Astrocyte (in vitro differentiated cells and primary cell): ENCODE data around the gene FAM53C. TPM values are rescaled to one million over a fixed set of nuclear protein-coding genes. Genes with fewer than 3 reads are reported as not detected.
A peak's percentile ranks its signal among the peaks of the same experiment; 100 is the strongest.

Experiments used
- DNase-seq: peaks from one replicate; pipeline ENCODE4 v3.0.0-alpha.2; 2010; ENCODE audit warnings: low read depth
- FAIRE-seq: peaks from 2 replicates; lab custom pipeline; 2011; peaks lifted over from hg19 to GRCh38; lab: Jason Lieb, UNC
- H2AFZ ChIP-seq: 2 replicates; pipeline ENCODE4 v1.6.0; 2012; ENCODE audit warnings: low read depth, low read length, inconsistent platforms
- H3K27ac ChIP-seq: 2 replicates; pipeline ENCODE4 v1.5.1; 2011; ENCODE audit warnings: low read depth, low read length, inconsistent platforms
- H3K27me3 ChIP-seq: 2 replicates; pipeline ENCODE4 v1.6.0; 2011; ENCODE audit warnings: low read length, inconsistent platforms; ENCODE audit not compliant: insufficient read depth
- H3K36me3 ChIP-seq: 2 replicates; pipeline ENCODE4 v1.5.1; 2011; ENCODE audit warnings: low read length, inconsistent platforms; ENCODE audit not compliant: insufficient read depth
- H3K4me1 ChIP-seq: 2 replicates; pipeline ENCODE4 v1.5.1; 2011; ENCODE audit warnings: low read length, inconsistent platforms; ENCODE audit not compliant: insufficient read depth
- H3K4me2 ChIP-seq: 2 replicates; pipeline ENCODE4 v1.6.0; 2012; ENCODE audit warnings: low read length, inconsistent platforms
- H3K4me3 ChIP-seq: 2 replicates; pipeline ENCODE4 v1.5.1; 2011; ENCODE audit warnings: low read depth, mild to moderate bottlenecking, low read length, inconsistent platforms; ENCODE audit not compliant: insufficient read depth
- H3K79me2 ChIP-seq: 2 replicates; pipeline ENCODE4 v1.6.0; 2012; ENCODE audit warnings: mild to moderate bottlenecking, low read length, inconsistent platforms; ENCODE audit not compliant: insufficient read depth
- H3K9ac ChIP-seq: 2 replicates; pipeline ENCODE4 v1.6.0; 2012; ENCODE audit warnings: mild to moderate bottlenecking, low read length, inconsistent platforms
- H3K9me3 ChIP-seq: 2 replicates; pipeline ENCODE4 v1.5.1; 2012; ENCODE audit warnings: low read depth, mild to moderate bottlenecking, low read length, inconsistent platforms; ENCODE audit not compliant: insufficient read depth
- H4K20me1 ChIP-seq: 2 replicates; pipeline ENCODE4 v1.6.0; 2012; ENCODE audit warnings: low read length, inconsistent platforms; ENCODE audit not compliant: insufficient read depth
- H3K27ac Mint-ChIP-seq: one replicate; pipeline ENCODE4 v1.8.0; 2021; ENCODE audit warnings: mild to moderate bottlenecking, mixed read lengths; ENCODE audit not compliant: unreplicated experiment
- H3K27me3 Mint-ChIP-seq: one replicate; pipeline ENCODE4 v1.8.0; 2021; ENCODE audit warnings: low read depth, mixed read lengths; ENCODE audit not compliant: unreplicated experiment
- H3K36me3 Mint-ChIP-seq: one replicate; pipeline ENCODE4 v1.8.0; 2021; ENCODE audit warnings: low read depth, mixed read lengths; ENCODE audit not compliant: unreplicated experiment
- H3K4me1 Mint-ChIP-seq: one replicate; pipeline ENCODE4 v1.8.0; 2021; ENCODE audit warnings: low read depth, mixed read lengths; ENCODE audit not compliant: unreplicated experiment
- H3K4me3 Mint-ChIP-seq: one replicate; pipeline ENCODE4 v1.8.0; 2021; ENCODE audit warnings: mild to moderate bottlenecking, moderate library complexity, mixed read lengths; ENCODE audit not compliant: unreplicated experiment
- H3K9me3 Mint-ChIP-seq: one replicate; pipeline ENCODE4 v1.8.0; 2021; ENCODE audit warnings: mild to moderate bottlenecking, mixed read lengths; ENCODE audit not compliant: unreplicated experiment
- EZH2 ChIP-seq: IDR thresholded peaks from 2 replicates; pipeline ENCODE4 v1.6.1; 2012; ENCODE audit warnings: mild to moderate bottlenecking, low read length, inconsistent platforms; ENCODE audit not compliant: insufficient read depth
- total RNA-seq: library from RNA; stranded (reverse); gene quantifications from 2 replicates; pipeline ENCODE4 v1.2.1, GENCODE V29; 2021
- TF ChIP-seq, protein P1 (sequence below): IDR thresholded peaks from 2 replicates; pipeline ENCODE4 v1.5.1; 2011; ENCODE audit warnings: low read depth, mild to moderate bottlenecking, inconsistent platforms, low read length, moderate library complexity; ENCODE audit not compliant: insufficient read depth

The FAM53C gene
- total RNA-seq, 1 donor from 2014 or later: 46.6 TPM

- Mint-ChIP-seq H3K27ac (peak overlapping the region; percentile 13), H3K4me1 (peaks cover 18% of the 10 kb centered on the region)
- TF ChIP-seq, protein P1, sequence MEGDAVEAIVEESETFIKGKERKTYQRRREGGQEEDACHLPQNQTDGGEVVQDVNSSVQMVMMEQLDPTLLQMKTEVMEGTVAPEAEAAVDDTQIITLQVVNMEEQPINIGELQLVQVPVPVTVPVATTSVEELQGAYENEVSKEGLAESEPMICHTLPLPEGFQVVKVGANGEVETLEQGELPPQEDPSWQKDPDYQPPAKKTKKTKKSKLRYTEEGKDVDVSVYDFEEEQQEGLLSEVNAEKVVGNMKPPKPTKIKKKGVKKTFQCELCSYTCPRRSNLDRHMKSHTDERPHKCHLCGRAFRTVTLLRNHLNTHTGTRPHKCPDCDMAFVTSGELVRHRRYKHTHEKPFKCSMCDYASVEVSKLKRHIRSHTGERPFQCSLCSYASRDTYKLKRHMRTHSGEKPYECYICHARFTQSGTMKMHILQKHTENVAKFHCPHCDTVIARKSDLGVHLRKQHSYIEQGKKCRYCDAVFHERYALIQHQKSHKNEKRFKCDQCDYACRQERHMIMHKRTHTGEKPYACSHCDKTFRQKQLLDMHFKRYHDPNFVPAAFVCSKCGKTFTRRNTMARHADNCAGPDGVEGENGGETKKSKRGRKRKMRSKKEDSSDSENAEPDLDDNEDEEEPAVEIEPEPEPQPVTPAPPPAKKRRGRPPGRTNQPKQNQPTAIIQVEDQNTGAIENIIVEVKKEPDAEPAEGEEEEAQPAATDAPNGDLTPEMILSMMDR: no peak
- no peak for TF ChIP-seq EZH2
These were observed 11.9 kb downstream of the FAM53C start for GRCh38 chr5:138349852-138350562.

DNA sequence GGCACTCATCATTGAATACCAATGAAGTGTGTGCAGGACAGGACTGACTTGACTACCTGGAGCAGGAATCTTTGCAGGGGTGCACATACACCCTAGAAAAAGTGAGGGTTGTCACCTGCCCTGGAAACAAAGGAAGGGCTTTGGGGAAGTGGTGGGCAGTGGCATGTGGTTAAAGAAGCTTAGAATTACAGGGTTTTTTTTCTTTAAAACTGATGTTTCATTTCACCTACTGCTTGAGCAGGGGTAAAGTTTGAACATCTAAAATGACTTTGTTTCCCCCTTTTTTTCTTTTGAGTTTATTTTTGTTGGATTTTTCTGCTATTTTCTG is 12.5 kb downstream of the FAM53C start:
- peaks cover 38% of the 10 kb centered on the region for H3K79me2 ChIP-seq
- DNase-seq (no peak), FAIRE-seq (no peak)
- Mint-ChIP-seq H3K4me1 (peaks cover 21% of the 10 kb centered on the region), H3K27ac (no peak overlapping the region), H3K9me3 (peaks cover 2% of the 10 kb centered on the region), H3K36me3 (peaks cover 39% of the 10 kb centered on the region), H3K27me3 (no peaks in the 10 kb centered on the region), H3K4me3 (peak overlapping the region; percentile 42)
- TF ChIP-seq EZH2: no peak
- TF ChIP-seq, protein P1: no peak
- H3K27ac ChIP-seq: no peak overlapping the region
- peaks cover 55% of the 10 kb centered on the region for H4K20me1 ChIP-seq
- no peak overlapping the region for H2AFZ ChIP-seq
- H3K9me3 ChIP-seq: peaks cover 4% of the 10 kb centered on the region
- no peaks in the 10 kb centered on the region for H3K27me3 ChIP-seq
- peaks cover 14% of the 10 kb centered on the region for H3K36me3 ChIP-seq
- no peak overlapping the region for H3K4me3 ChIP-seq
- peaks cover 29% of the 10 kb centered on the region for H3K4me1 ChIP-seq
- H3K9ac ChIP-seq: no peak overlapping the region
- H3K4me2 ChIP-seq: peak overlapping the region; percentile 17

More at GRCh38 chr5:138349852-138350562, 11.9 kb downstream of the FAM53C start:
- H3K9me3 ChIP-seq: peaks cover 4% of the 10 kb centered on the region
- H3K27me3 ChIP-seq: no peaks in the 10 kb centered on the region
- H3K27me3 Mint-ChIP-seq: no peaks in the 10 kb centered on the region
- peaks cover 16% of the 10 kb centered on the region for H3K36me3 ChIP-seq
- H3K9me3 Mint-ChIP-seq: peaks cover 2% of the 10 kb centered on the region
- peak overlapping the region; percentile 47 for H3K4me3 Mint-ChIP-seq
- H3K79me2 ChIP-seq: peaks cover 32% of the 10 kb centered on the region
- DNase-seq (peak; percentile 60), FAIRE-seq (no peak)
- no peak overlapping the region for H2AFZ ChIP-seq
- H3K36me3 Mint-ChIP-seq: peaks cover 39% of the 10 kb centered on the region
- no peak overlapping the region for H3K27ac ChIP-seq
- H3K4me3 ChIP-seq: no peak overlapping the region
- H3K4me2 ChIP-seq: peak overlapping the region; percentile 17
- H3K4me1 ChIP-seq: peaks cover 26% of the 10 kb centered on the region
- no peak overlapping the region for H3K9ac ChIP-seq
- H4K20me1 ChIP-seq: peaks cover 51% of the 10 kb centered on the region

GRCh38 chr5:138351056-138351455 is 13.0 kb downstream of the FAM53C start:
- no peak for FAIRE-seq
- Mint-ChIP-seq H3K9me3 (peaks cover 2% of the 10 kb centered on the region), H3K4me3 (peak overlapping the region; percentile 41), H3K4me1 (peaks cover 23% of the 10 kb centered on the region), H3K27ac (no peak overlapping the region), H3K36me3 (peaks cover 34% of the 10 kb centered on the region), H3K27me3 (no peaks in the 10 kb centered on the region)
- H2AFZ ChIP-seq: no peak overlapping the region
- H3K9me3 ChIP-seq: peaks cover 4% of the 10 kb centered on the region
- peaks cover 54% of the 10 kb centered on the region for H4K20me1 ChIP-seq
- H3K27ac ChIP-seq: peak overlapping the region; percentile 2
- H3K4me3 ChIP-seq: peak overlapping the region; percentile 4
- peak; percentile 80 for DNase-seq
- H3K4me1 ChIP-seq: peaks cover 29% of the 10 kb centered on the region
- H3K4me2 ChIP-seq: peak overlapping the region; percentile 30
- H3K9ac ChIP-seq: no peak overlapping the region
- no peaks in the 10 kb centered on the region for H3K27me3 ChIP-seq
- no peak for TF ChIP-seq EZH2
- TF ChIP-seq, protein P1: no peak
- peaks cover 8% of the 10 kb centered on the region for H3K36me3 ChIP-seq
- peaks cover 43% of the 10 kb centered on the region for H3K79me2 ChIP-seq
